HT1080 (cell line): ENCODE data around the gene SEPTIN5. TPM values are rescaled to one million over a fixed set of nuclear protein-coding genes. Genes with fewer than 3 reads are reported as not detected.
"Not testable (repeated sequence)": the region's sequence is repeated elsewhere in the genome, so short reads cannot be mapped to it uniquely, and the experiment has no call there.

Experiments used
- DNase-seq: peaks from one replicate; pipeline ENCODE4 v3.0.0-alpha.2; 2015; ENCODE audit warnings: low read depth
- total RNA-seq: library from RNA; depleted of rRNA; stranded (reverse); fragments of >200 nt; shearing (Covaris generic); gene quantifications from 2 replicates; pipeline ENCODE4 v1.2.3, GENCODE V29; 2014

SEPTIN5 gene
- total RNA-seq, 1 experiment from 2014 or later = 2.8 TPM

DNA sequence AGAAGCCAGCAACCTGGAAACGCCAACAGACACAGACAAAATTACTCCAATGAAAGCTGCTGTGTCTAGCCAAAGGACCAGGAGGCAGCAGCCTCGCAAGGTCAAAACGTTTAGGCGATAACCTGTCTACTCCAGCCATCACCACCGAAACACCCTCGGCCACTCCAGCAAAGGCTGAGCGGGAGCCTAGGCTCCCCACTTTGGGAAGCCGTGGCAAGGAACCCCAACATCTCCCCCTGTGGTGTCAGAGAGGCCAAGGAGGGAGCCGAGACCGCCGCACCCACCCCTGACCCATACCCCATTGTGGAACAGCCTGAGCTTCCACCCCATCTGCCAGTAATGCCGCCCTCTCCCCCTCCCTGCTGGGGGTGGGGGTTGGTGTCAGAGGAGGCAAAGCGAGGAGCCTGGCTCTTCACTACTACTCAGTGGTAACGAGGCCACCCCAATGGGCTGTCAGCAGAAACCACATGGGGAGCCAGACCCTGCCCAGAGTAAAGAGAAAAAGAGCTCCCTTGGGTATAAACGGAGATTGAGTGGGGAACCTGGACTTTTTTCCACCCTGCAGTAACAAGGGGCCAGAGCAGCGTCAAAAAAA is 33.9 kb upstream of the SEPTIN5 start:
- DNase-seq = no peak

DNA sequence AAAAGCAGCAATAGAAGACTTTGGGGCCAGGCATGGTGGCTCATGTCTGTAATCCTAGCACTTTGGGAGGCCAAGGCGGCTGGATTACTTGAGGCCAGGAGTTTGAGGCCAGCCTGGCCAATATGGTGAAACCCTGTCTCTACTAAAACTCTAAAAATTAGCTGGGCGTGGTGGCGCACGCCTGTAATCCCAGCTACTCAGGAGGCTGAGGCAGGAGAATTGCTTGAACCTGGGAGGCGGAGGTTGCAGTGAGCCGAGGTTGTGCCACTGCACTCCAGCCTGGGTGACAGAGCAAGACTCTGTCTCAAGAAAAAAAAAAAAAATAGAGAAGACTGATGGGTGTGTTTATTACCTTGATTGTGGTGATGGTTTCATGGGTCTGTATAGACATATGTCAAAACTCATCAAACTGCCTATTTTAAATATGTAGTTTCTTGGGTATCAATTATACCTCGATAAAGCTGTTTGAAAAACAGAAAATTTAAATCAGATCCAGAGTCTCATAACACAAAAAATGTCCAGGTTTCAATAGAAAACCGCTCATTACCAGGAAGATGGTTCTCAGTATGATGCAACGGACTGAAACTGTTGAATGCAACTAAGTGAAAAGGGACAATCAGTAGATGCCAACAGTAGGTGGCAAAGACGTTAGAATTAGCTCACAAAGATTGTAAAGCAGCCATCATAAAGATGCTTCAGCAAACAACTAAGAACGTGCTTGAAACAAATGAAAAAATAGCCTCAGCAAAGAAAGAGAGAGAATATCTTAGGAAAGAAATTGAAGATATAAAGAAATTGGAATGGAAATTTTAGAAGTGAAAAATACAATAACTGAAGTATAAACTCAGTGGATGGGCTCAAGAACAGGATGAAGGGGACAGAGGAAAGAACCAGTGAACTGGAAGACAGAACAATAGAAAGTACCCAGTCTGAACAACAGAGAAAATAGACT is 33.1 kb upstream of the SEPTIN5 start:
- no peak for DNase-seq

DNA sequence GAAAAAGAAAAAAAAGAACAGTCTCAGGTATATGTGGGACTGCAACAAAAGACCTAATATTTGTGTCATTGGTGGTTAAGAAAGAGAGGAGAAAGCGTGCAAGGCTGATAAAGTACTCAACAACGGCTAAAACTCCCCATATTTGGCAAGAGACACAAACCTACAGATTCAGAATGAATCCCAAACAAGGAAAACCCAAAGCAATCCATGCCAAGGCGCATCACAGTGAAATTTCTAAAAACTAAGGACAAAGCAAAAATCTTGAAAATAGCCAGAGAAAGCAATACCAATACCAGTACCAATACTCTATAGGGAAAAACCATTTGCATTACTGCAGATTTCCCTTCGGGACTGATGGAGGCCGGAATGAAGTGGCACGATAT is 32.4 kb upstream of the SEPTIN5 start:
- no peak for DNase-seq

DNA sequence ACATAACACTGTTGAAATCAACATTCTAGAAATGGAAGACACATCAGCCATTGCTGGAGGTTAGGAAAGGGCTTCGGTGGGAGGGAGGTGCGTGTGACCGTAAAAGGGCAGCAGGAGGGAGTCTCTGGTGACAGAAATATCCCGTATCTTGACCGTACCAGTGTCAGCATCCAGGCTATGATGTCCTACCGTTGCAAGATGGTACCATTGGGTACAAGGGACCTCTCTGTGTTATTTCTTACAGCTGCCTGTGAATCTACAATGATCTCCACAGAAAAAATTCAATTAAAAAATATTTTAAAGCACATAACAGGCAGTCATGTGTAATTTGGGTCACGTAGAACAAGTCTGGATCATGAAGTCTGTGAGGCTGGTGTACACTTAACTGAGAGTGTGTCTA is 27.4 kb upstream of the SEPTIN5 start:
- DNase-seq = no peak

DNA sequence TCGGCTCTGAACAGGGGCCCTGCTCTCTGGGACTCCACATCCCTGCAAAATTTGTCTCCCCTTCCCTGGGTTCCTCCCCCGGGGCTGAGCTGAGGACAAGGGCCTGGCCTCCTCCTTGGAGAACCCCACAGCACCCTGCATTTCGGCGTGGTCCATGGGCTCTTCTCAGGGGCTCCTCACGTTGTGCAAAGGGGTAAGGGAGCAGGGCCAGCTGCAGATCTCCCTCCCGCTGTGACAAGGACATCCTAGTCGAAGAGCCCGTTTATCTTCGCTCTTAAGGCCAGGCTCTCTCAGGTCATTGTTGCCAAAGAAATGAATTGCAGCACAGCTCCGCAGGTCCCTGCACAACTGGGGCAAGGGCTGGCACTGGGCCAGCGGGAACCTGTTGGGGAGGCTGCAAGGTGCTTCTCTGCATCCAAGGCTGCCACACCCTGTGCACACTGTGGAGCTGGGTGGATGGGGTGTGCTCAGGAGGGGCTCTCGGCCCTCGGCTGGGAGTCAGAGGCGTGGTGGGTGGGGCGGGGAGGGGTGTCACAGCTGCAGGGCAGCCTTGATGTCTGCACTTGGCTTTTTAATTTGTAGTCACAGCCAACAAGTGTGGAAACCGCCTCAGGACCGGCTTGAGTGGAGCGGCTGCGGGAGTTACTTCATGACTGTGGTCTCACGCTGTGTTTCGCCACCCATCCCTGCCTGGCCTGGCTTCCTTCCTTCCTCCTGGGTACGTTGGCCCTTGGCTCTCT is 26.6 kb upstream of the SEPTIN5 start:
- DNase-seq = no peak

DNA sequence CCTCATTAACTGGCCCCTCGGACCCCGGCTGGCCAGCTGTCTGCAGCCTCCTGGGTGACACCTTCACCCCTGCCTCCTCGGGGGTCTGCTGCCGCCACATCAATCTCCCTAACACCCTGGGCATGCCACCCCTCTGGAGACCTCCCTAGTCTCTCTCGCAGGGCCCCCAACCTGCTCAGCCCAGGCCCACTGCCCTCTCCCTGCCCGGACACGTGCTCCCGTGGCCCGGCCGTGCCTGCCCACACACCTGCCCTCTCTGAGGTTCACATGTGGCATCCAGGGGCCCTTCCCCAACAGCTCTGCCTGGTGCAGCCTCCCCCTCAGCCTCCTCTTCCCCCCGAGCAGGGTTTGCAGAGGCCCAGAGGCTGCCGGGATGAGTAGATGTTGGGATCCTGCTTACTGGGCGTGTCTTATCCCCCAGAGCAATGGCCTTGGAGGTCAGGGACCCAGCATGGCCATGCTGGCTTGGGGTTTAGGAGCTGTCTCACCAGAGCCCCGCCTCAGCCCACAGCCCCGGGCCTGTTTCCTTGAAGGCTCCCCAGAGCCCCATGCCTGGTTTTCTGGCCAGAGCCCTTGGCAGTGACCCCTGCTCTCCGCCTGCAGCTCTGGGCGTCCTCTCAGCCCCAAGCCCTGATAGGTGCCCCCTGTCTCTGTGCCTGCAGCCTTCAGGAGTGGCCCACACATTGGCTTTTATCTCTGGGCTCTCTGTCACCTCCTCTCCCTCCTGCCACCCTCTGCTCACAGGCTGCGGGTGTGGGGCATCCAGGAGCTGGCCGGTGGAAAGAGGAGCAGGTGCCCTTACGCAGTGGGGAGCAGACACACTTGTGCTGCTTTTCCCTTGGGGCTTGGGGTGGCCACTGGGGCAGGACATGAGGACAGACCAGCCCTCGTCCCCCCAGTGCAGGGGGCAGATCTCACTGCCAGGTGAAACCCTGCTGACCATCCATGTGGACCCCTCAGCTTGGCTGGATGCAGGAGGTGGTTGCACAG is 25.7 kb upstream of the SEPTIN5 start:
- DNase-seq = no peak

DNA sequence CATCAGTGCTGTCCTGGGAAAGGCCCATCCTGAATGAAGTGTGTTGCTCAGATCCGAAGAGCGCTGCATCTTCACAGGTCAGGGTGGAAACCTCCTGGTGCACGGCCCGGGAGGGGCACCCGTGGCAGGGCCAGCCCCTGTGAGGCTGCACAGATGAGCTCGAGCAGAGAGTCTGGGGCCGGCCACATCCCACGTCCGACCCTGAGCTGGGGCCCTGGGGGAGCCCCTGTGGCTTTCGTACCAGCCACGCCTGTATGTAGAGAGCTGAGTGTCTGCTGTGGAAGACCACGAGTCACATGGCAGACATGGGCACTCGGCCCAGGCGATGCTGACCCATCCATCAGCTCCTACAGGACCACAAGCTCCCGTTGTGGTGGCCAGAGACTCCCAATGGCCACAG is 24.9 kb upstream of the SEPTIN5 start:
- no peak for DNase-seq

DNA sequence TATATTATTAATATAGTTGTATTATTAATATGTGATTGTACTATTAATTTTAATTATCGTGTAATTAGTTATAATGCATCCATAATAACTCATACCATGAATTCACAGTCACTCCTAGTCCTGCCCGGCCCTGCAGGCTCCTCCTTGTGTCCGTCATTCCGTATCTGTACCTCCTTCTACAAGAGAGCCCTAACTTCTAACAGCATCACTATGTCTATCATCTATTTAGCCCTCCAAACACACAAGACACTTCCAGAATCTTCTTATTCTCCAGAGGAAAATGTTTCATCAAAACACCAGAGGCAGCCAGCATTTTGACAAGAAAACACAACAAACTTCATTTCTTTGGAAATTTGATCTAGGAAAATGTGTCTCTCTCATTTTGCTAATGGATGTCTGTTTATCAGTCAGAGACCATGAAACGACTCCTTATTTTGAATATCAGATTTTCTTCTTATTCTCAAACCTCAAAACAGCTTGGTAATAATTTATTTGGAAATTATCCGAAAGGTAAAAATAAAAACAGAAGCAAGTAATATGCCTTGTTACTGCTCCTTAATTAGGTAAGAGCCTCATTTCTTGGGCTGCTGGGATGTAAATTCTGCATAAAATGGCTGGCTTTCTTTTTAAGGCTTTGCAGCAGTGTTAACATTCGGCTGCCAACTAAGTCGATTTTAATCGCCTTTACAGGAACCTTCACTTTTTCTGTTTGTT is 23.1 kb upstream of the SEPTIN5 start:
- DNase-seq = no peak

DNA sequence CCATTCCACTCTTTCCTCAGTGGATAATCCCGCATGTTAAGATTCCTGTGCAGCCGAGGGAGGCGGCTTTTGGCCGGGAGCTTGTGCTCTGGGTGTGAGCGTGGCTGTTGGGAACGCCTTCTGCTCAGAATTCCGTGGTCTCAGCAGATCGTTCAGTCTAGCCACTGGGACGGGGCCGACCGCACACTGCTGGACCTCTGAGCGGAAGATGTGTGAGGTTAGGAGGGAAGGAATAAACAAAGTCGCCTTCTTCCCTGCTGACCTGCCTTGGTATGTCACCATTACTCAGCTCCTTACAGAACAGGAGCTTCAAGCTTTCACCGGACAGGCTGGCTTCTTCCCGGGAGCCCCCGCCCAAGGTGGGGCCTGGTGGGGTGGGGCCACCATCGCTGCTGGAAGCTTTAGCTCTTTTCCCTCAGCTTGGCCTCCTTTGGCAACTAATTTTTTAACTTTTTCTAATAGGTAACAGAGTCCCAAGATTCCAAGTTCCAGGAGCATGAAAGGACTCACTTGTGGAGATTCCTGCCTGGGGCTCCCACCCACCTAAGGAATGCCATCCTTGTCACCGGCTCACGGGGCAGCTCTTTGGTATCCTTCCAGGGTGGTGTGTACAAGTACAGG is 22.5 kb upstream of the SEPTIN5 start:
- peak; percentile 78 for DNase-seq

DNA sequence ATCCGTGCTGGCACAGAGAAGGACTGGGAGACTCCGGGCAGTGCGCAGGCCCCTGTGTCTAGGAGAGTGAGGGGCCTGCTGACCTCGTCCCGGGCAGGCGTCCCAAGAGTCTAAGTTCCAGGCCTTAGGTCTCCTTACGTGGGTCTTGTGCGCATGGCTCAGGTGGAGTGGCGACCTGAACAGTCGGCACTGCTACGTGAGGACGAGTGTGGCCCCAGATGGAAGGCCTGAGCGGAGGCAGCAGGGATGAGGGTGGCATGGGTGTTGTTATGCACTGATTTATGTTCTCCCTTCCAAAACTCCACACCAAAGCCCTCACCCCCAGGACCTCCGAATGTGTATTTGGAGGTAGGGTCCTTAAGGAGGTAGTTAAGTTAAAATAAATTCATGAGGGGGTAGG is 20.7 kb upstream of the SEPTIN5 start:
- DNase-seq = no peak

DNA sequence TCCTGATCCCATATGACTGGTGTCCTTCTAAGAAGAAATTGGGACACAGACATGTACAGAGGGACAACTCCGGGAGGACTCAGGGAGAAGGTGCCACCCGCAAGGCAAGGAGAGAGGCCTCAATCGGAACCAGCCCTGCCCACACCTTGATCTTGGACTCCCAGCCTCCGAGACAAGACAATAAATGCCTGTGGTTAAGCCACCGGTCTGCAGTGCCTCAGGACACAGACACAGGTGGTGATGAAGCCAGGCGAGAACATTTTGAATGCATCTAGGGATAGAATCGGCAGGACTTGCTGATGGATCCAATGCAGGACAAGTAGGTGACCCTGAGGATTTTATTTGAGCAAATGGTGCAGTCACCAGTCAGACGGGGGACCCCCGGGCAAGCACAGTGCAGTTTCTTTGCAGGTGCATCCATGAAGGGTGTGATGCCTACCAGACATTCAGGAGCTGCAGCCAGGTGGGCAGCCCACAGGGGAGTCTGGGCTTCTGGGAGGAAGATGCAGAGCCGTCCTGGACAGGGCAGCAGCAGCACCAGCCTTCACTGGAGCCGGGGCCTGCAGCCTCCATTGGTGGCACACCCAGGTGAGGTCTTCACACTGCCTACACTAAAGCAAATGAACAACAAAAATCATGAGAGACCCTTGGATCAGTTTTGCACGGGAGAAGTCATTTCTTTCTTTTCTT is 20.2 kb upstream of the SEPTIN5 start:
- no peak for DNase-seq

DNA sequence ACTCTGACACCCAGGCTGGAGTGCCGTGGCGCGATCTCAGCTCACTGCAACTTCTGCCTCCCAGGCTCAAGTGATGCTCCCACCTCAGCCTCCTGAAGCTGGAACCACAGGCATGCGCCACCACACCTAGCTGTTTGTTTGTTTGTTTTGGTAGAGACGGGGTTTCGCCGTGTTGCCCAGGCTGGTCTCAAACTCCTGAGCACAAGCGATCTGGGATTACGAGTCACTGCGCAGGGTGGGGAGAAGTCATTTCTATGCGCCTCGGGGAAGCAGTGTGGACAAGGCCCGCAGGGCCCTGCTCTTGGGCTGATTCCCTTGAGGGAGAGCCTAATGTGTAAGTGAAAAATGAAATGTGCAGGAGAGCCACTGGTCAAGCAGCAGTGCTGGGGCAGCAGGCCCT is 19.6 kb upstream of the SEPTIN5 start:
- no peak for DNase-seq

DNA sequence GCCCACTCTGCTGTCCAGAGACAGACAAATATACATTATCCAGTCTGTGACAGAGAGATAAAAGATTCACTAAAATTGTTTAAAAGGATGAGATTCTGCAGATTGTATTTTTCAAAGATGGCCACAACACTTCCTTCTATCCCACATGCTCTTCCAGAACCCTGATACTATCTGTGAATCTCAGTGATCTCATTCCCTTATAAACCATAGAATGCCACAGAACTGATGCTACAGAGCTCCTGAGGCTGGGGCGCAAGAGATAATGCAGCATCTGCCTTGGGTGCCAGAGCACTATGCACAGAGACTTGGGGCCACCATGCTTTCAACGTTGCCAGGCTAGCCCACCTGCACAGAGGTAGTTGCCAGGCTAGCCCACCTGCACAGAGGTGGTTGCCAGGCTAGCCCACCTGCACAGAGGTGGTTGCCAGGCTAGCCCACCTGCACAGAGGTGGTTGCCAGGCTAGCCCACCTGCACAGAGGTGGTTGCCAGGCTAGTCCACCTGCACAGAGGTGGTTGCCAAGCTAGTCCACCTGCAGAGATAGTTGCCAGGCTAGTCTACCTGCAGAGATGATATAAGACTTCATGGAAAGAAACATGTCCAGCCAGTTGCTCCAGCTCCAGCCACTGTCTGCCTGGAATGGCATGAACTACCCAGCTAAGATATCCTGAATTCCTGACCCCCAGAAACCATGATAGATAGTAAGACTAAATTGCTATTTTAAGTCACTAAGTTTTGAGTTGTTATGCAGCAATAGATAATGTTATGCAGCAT is 17.6 kb upstream of the SEPTIN5 start:
- DNase-seq = no peak

DNA sequence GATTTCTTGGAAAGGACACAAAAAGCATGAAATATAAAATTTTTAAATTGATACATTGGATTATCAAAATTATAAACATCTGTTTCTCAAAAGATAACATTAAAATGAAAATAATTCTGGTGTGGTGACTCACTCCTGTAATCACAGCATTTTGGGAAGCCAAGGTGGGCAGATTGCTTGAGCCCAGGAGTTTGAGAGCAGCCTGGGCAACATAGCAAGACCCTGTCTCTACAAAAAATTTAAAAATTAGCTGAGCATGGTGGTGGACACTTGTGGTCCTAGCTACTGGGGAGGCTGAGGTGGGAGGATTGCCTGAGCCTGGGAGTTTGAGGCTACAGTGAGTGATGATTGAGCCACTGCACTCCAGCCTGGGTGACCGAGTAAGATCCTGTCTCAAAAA is 16.4 kb upstream of the SEPTIN5 start:
- not testable (repeated sequence) for DNase-seq

DNA sequence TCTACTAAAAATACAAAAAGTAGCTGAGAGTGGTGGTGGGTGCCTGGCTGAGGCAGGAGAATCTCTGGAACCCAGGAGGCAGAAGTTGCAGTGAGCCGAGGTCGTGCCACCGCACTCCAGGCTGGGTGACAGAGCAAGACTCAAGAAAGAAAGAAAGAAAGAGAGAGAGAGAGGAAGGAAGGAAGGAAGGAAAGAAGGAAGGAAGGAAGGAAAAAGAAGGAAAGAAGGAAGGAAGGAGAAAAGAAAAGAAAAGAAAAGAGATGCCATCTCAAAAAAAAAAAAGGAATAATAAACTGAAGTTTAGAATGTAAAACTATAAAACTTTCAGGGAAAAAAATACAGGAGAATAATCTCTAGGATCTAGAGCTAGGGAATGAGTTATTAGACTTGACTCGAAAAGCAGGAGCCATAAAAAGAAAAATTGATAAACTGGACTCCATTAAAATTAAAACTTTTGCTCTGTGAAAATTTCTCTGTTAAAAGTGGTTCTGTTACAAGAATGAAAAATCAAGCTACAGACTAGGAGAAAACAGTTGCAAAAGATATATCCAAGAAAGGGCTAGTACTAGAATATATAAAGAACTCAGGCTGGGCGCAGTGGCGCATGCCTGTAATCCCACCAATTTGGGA is 13.4 kb upstream of the SEPTIN5 start:
- no peak for DNase-seq

DNA sequence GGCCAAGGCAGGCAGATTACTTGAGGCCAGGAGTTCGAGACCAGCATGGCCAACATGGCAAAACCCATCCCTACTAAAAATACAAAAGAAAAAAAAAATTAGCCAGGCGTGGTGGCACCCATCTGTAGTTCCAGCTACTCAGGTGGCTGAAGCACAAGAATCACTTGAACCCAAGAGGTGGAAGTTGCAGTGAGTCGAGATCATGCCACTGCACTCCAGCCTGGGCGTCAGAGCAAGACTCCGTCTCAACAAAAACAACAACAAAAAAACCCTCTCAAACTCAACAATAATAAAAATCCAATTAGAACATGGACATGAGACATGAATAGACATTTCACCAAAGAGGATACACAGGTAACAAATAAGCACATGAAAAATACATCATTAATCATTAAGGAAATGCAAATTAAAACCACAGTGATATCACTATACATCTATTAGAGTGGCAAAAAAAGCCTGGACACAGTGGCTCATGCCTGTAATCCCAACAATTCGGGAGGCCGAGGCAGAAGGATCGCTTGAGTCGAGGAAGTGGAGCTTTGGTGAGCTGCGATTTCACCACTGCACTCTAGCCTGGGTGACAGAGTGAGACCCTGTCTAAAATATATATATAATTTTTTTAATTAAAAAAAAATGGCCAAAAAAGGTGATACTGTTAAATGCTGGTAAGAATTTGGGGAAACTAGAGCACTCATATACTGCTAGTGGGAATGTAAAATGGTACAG is 12.7 kb upstream of the SEPTIN5 start:
- no peak for DNase-seq

DNA sequence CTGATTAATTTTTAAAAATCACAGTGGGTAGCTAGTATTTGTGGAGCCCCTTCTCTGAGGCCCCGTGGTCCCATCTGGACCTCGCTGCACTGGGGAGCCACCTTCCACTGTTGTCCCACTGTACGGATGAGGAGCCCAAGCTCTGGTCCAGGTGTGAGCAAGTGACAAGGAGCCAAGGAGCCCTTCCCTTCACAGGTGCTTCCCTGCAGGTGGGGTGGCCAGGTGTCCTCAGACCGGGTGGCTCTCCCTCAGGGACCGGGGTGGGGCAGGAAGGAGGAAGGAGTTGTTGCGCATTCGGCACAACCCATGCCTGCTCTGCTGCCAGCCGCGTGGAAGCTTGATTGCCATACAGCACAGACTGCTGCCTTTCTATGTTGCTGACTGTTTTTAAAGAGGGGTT is 10.4 kb upstream of the SEPTIN5 start:
- no peak for DNase-seq
